HCT116 (cell line): ENCODE data around the gene GEMIN5. TPM values are rescaled to one million over a fixed set of nuclear protein-coding genes. Genes with fewer than 3 reads are reported as not detected.

Experiments used
- ATAC-seq: fragments of 200-7000 bp; cut with Tn5 transposase; 2 replicates; pipeline ENCODE4 v1.9.1; 2020; ENCODE audit warnings: mild to moderate bottlenecking, moderate library complexity
- BruUV-seq: library from RNA; stranded (reverse); fragments of 400-500 nt; replicated peaks from 2 replicates; lab custom pipeline; 2021; lab: Mats Ljungman, UMichigan
- CTCF ChIA-PET: fragments of 300-600 bp; sonication (Branson Sonifier 250); formaldehyde crosslinking; loops from one replicate; lab custom pipeline; 2021; ENCODE audit warnings: antibody characterized with exemption; lab: Charles Lee
- POLR2A ChIA-PET: fragments of 300-600, 350-600 bp; sonication (Branson Sonifier 250); formaldehyde crosslinking; loops from one replicate; lab custom pipeline; 2021; ENCODE audit warnings: antibody characterized with exemption; lab: Charles Lee
- RAD21 ChIA-PET, 2 experiments: fragments of 300-600 bp; sonication (Branson Sonifier 250); formaldehyde crosslinking; loops; one replicate each; lab custom pipeline; 2023; ENCODE audit warnings: low total read pairs in 2 of 2; ENCODE audit not compliant: uncharacterized antibody in 2 of 2, unreplicated experiment in 2 of 2, low non-redundant PET in 1 of 2; lab: Charles Lee
- DNase-seq: peaks from one replicate; pipeline ENCODE4 v3.0.0-alpha.2; 2010; ENCODE audit warnings: low read depth, low spot score
- H2AFZ ChIP-seq: fragments of 200-600 bp; shearing (Covaris generic), sonication (generic); 2 replicates; pipeline ENCODE4 v1.6.1; 2017; ENCODE audit warnings: low read depth, mixed run types, mixed read lengths, antibody characterized with exemption, low read length; ENCODE audit not compliant: poor library complexity, severe bottlenecking
- H3K27ac ChIP-seq: 2 replicates; pipeline ENCODE4 v1.5.1; 2012; ENCODE audit warnings: low read depth, low read length
- H3K27me3 ChIP-seq: fragments of 200-600 bp; sonication (generic); 2 replicates; pipeline ENCODE4 v1.6.1; 2016; ENCODE audit warnings: mixed run types, low read length, mixed read lengths; ENCODE audit not compliant: insufficient read depth
- H3K36me3 ChIP-seq, 2 experiments: fragments of 200-500 bp in 1 of 2; fragments of 200-600 bp in 1 of 2; sonication (Bioruptor generic) in 1 of 2; sonication (generic) in 1 of 2; 2 replicates each; pipeline versions ENCODE4 v1.5.1 to v1.6.1; 2014 to 2016; ENCODE audit warnings: low read length in 2 of 2, inconsistent platforms in 1 of 2, mixed read lengths in 1 of 2, mixed run types in 1 of 2; ENCODE audit not compliant: insufficient read depth in 2 of 2, control insufficient read depth in 1 of 2
- H3K4me1 ChIP-seq, 2 experiments: fragments of 200-600 bp in 1 of 2; sonication (generic) in 1 of 2; 2 replicates each; pipeline versions ENCODE4 v1.5.1 to v1.6.1; 2012 to 2017; ENCODE audit warnings: low read length in 2 of 2, inconsistent platforms in 1 of 2, mild to moderate bottlenecking in 1 of 2, mixed read lengths in 1 of 2, mixed run types in 1 of 2, moderate library complexity in 1 of 2; ENCODE audit not compliant: insufficient read depth in 2 of 2, control insufficient read depth in 1 of 2
- H3K4me2 ChIP-seq: fragments of 200-600 bp; sonication (generic); 2 replicates; pipeline ENCODE4 v1.6.1; 2017; ENCODE audit warnings: mixed run types, low read length, mixed read lengths
- H3K4me3 ChIP-seq, 2 experiments: fragments of 200-600 bp in 1 of 2; sonication (generic) in 1 of 2; replicated peaks in 1 of 2; 2 replicates each; pipeline ENCODE4 v1.5.1; 2011 to 2016; ENCODE audit warnings: low read length in 2 of 2, control low read depth in 1 of 2, low read depth in 1 of 2, mild to moderate bottlenecking in 1 of 2, mixed read lengths in 1 of 2, mixed run types in 1 of 2
- H3K79me2 ChIP-seq: fragments of 200-600 bp; sonication (generic); 2 replicates; pipeline ENCODE4 v1.6.1; 2017; ENCODE audit warnings: mild to moderate bottlenecking, mixed run types, low read length, moderate library complexity, mixed read lengths; ENCODE audit not compliant: insufficient read depth
- H3K9ac ChIP-seq: fragments of 200-600 bp; sonication (generic); 2 replicates; pipeline ENCODE4 v1.6.1; 2016; ENCODE audit warnings: low read length, mixed read lengths
- H3K9me2 ChIP-seq: fragments of 200-600 bp; sonication (generic), shearing (Covaris generic); 2 replicates; pipeline ENCODE4 v1.6.1; 2017; ENCODE audit warnings: mixed run types, mild to moderate bottlenecking, moderate library complexity; ENCODE audit not compliant: insufficient read depth
- H3K9me3 ChIP-seq, 2 experiments: fragments of 200-500 bp in 1 of 2; fragments of 200-600 bp in 1 of 2; sonication (Bioruptor generic) in 1 of 2; sonication (generic) in 1 of 2; 2 replicates each; pipeline ENCODE4 v1.6.1; 2014 to 2017; ENCODE audit warnings: low read length in 2 of 2, mixed read lengths in 2 of 2, inconsistent platforms in 1 of 2, low read depth in 1 of 2, mild to moderate bottlenecking in 1 of 2, mixed run types in 1 of 2, moderate library complexity in 1 of 2; ENCODE audit not compliant: control insufficient read depth in 1 of 2, insufficient read depth in 1 of 2
- H4K20me1 ChIP-seq: fragments of 200-600 bp; sonication (generic), shearing (Covaris generic); 2 replicates; pipeline ENCODE4 v1.6.1; 2017; ENCODE audit warnings: mixed run types, mild to moderate bottlenecking, moderate library complexity; ENCODE audit not compliant: insufficient read depth
- ELF1 ChIP-seq: IDR thresholded peaks from 2 replicates; pipeline ENCODE4 v1.6.1; 2012; ENCODE audit warnings: low read depth, borderline replicate concordance
- EZH2 ChIP-seq: fragments of 200-600 bp; sonication (generic); IDR thresholded peaks from 2 replicates; pipeline ENCODE4 v1.6.1; 2017; ENCODE audit warnings: antibody characterized with exemption, mixed run types
- EZH2phosphoT487 ChIP-seq: fragments of 200-600 bp; IDR thresholded peaks from 2 replicates; pipeline ENCODE4 v1.6.1; 2018; ENCODE audit warnings: antibody characterized with exemption, borderline replicate concordance
- FOSL1 ChIP-seq: IDR thresholded peaks from 2 replicates; pipeline ENCODE4 v1.6.1; 2012; ENCODE audit warnings: low read depth
- POLR2A ChIP-seq: IDR thresholded peaks from 2 replicates; pipeline ENCODE4 v1.7.0; 2011; ENCODE audit warnings: borderline replicate concordance; ENCODE audit not compliant: insufficient read depth, insufficient read length; ENCODE audit errors: extremely low read depth
- POLR2AphosphoS5 ChIP-seq: IDR thresholded peaks from 2 replicates; pipeline ENCODE4 v1.6.1; 2011; ENCODE audit warnings: mild to moderate bottlenecking, low read depth, low read length, moderate library complexity
- RAD21 ChIP-seq: IDR thresholded peaks from 2 replicates; pipeline ENCODE4 v1.6.1; 2012; ENCODE audit warnings: low read depth, mild to moderate bottlenecking
- SIN3A ChIP-seq: IDR thresholded peaks from 2 replicates; pipeline ENCODE4 v1.6.1; 2012; ENCODE audit warnings: low read depth
- SP1 ChIP-seq: IDR thresholded peaks from 2 replicates; pipeline ENCODE4 v1.6.1; 2012; ENCODE audit warnings: low read depth
- SRF ChIP-seq: IDR thresholded peaks from 2 replicates; pipeline ENCODE4 v1.6.1; 2012; ENCODE audit warnings: low read depth
- YY1 ChIP-seq: IDR thresholded peaks from 2 replicates; pipeline ENCODE4 v1.6.1; 2011; ENCODE audit warnings: low read length, low read depth, moderate library complexity, mild to moderate bottlenecking; ENCODE audit not compliant: insufficient replicate concordance; ENCODE audit errors: extremely low read depth
- ZFX ChIP-seq: fragments of 450-650 bp; IDR thresholded peaks from 2 replicates; pipeline ENCODE4 v1.6.1; 2017
- intact Hi-C: fragments of 100-400 bp; cut with micrococcal nuclease; formaldehyde crosslinking; loops from 2 replicates; pipeline ENCODE4 v1.10.0; 2022
- total RNA-seq: library from RNA; stranded (reverse); gene quantifications from one replicate; pipeline ENCODE4 v1.2.1, GENCODE V29; 2021; ENCODE audit not compliant: unreplicated experiment
- TF ChIP-seq, protein P1 (sequence below): IDR thresholded peaks from 2 replicates; pipeline ENCODE4 v1.6.1; 2012
- TF ChIP-seq, protein P2 (sequence below): IDR thresholded peaks from 2 replicates; pipeline ENCODE4 v1.6.1; 2011; ENCODE audit warnings: mild to moderate bottlenecking, low read length, moderate library complexity; ENCODE audit not compliant: insufficient replicate concordance; ENCODE audit errors: extremely low read depth

GEMIN5 gene
- total RNA-seq, 1 experiment from 2014 or later: 35.9 TPM

DNA sequence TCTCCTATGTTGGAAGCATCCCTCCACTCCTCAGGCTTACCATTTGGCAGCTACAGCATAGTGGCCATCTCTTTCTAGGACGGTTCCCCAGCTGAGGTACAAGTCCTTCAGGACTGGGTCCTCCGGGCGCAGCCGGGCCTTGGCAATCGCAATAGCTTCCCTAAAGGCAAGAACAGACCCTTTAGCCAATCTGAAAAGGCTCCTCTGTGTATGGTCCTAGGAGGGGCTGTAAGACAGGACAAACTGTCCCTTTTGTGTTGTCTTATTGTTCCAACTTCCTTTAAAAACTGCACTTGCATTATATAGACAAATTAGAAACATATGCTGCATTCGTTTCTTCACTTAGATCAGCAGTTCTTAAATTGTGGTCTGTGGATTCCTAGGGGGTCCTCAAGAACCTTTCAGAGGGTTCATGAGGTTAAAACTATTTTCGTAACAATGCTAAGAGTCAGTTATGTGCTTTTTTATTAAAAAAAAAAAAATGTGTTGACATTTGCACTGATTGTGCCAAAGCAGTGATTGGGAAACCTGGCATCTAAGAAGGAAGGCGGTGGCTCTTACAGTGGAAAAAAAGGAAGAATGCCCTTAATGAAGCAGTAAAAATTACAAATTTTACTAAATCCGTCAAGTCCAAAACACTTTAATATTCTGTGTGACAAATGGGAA lies 38.7 kb downstream of the GEMIN5 start:
- H2AFZ ChIP-seq: no peak overlapping the region

More for the DNA sequence above, 38.7 kb downstream of the GEMIN5 start:
- no peak for TF ChIP-seq RAD21
- TF ChIP-seq, protein P1, sequence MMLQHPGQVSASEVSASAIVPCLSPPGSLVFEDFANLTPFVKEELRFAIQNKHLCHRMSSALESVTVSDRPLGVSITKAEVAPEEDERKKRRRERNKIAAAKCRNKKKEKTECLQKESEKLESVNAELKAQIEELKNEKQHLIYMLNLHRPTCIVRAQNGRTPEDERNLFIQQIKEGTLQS: no peak
- no peak for TF ChIP-seq SRF
- no peak for TF ChIP-seq ELF1
- TF ChIP-seq SP1: no peak
- no peak for TF ChIP-seq EZH2
- no peak for TF ChIP-seq ZFX
- TF ChIP-seq FOSL1: no peak
- TF ChIP-seq POLR2AphosphoS5: no peak
- TF ChIP-seq, protein P2, sequence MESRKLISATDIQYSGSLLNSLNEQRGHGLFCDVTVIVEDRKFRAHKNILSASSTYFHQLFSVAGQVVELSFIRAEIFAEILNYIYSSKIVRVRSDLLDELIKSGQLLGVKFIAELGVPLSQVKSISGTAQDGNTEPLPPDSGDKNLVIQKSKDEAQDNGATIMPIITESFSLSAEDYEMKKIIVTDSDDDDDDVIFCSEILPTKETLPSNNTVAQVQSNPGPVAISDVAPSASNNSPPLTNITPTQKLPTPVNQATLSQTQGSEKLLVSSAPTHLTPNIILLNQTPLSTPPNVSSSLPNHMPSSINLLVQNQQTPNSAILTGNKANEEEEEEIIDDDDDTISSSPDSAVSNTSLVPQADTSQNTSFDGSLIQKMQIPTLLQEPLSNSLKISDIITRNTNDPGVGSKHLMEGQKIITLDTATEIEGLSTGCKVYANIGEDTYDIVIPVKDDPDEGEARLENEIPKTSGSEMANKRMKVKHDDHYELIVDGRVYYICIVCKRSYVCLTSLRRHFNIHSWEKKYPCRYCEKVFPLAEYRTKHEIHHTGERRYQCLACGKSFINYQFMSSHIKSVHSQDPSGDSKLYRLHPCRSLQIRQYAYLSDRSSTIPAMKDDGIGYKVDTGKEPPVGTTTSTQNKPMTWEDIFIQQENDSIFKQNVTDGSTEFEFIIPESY: no peak
- no peak for TF ChIP-seq EZH2phosphoT487
- no peak for TF ChIP-seq SIN3A
- no peak for TF ChIP-seq YY1
- TF ChIP-seq POLR2A: no peak
- no peak overlapping the region for H3K9ac ChIP-seq
- no TSS peak for BruUV-seq
- no peaks in the 10 kb centered on the region for H3K79me2 ChIP-seq
- no peaks in the 10 kb centered on the region for H3K9me3 ChIP-seq
- H3K27ac ChIP-seq: no peak overlapping the region
- ChIA-PET POLR2A (no interaction called here), RAD21 (no interaction called here), CTCF (no interaction called here)
- DNase-seq (no peak), ATAC-seq (no peak)
- H3K9me2 ChIP-seq: no peaks in the 10 kb centered on the region
- intact Hi-C loops: no loop called here
- no peaks in the 10 kb centered on the region for H3K4me1 ChIP-seq
- H3K4me3 ChIP-seq: no peak overlapping the region
- H4K20me1 ChIP-seq: no peaks in the 10 kb centered on the region
- H3K27me3 ChIP-seq: no peaks in the 10 kb centered on the region
- H3K4me2 ChIP-seq: no peak overlapping the region
- H3K36me3 ChIP-seq: peaks cover 66 to 81% of the 10 kb centered on the region in 2 experiments
